ENCODE results near the gene AP5S1. TPM values are rescaled to one million over a fixed set of nuclear protein-coding genes. Genes with fewer than 3 reads are reported as not detected.

Gene AP5S1
- total and polyA plus RNA-seq, 10 of the 15 experiments (the other 5 are each of a cell fraction or from before 2014, with no cell fraction given): 3.8 to 13.2 (median 7.8) TPM

GRCh38 chr20:3798908-3799248, 21.5 kb upstream of the AP5S1 start (continued):
- TF ChIP-seq PAX8 (IDR thresholded peaks at IDR 0.05): no peak
- TF ChIP-seq CEBPZ (IDR thresholded peaks at IDR 0.05; ENCODE audit: low read depth, low read length): no peak
- no peak for TF ChIP-seq NKRF (conservative IDR thresholded peaks at IDR 0.05)
- TF ChIP-seq SUPT20H (IDR thresholded peaks at IDR 0.05; ENCODE audit: borderline replicate concordance, control insufficient read depth, low read depth, low read length): no peak
- no peak for TF ChIP-seq POU2F2 (IDR thresholded peaks at IDR 0.05; ENCODE audit: borderline replicate concordance, low read depth, low read length)
- no peak for TF ChIP-seq MXI1 (IDR thresholded peaks at IDR 0.05; ENCODE audit: low read depth, low read length)
- TF ChIP-seq PML (IDR thresholded peaks at IDR 0.05; ENCODE audit: low read length): no peak
- no peak for TF ChIP-seq SREBF2 (IDR thresholded peaks at IDR 0.05; ENCODE audit: low read length)
- no peak for TF ChIP-seq CREM (IDR thresholded peaks at IDR 0.05; ENCODE audit: low read depth)
- TF ChIP-seq HSF1 (IDR thresholded peaks at IDR 0.05; ENCODE audit: low read depth, low read length): no peak
